Measurements from ENCODE around the gene UBE2H.
"Not testable (repeated sequence)": the region's sequence is repeated elsewhere in the genome, so short reads cannot be mapped to it uniquely, and the experiment has no call there.

The UBE2H gene

GRCh38 chr7:129960204-129960475, 7.4 kb upstream of the UBE2H start:
- not testable (repeated sequence) for H3K36me3 ChIP-seq (ENCODE audit: control insufficient read depth, insufficient read depth, low read length); H3K4me1 ChIP-seq (ENCODE audit: control insufficient read depth, insufficient read depth, low read length); H3K9ac ChIP-seq (ENCODE audit: low read length); H3K4me3 ChIP-seq (ENCODE audit: low read length); H3K27me3 ChIP-seq (ENCODE audit: control insufficient read depth, insufficient read depth, low read length); H3K27ac ChIP-seq (ENCODE audit: low read depth, low read length)

- H3K36me3 ChIP-seq (ENCODE audit: control insufficient read depth, insufficient read depth, low read length): no peaks in the 10 kb centered on the region
- no peak overlapping the region for H3K27ac ChIP-seq (ENCODE audit: low read depth, low read length)
- H3K4me3 ChIP-seq (ENCODE audit: low read length): no peak overlapping the region
- H3K9ac ChIP-seq (ENCODE audit: low read length): no peak overlapping the region
- H3K27me3 ChIP-seq (ENCODE audit: control insufficient read depth, insufficient read depth, low read length): no peaks in the 10 kb centered on the region
- no peaks in the 10 kb centered on the region for H3K4me1 ChIP-seq (ENCODE audit: control insufficient read depth, insufficient read depth, low read length)
Observed at GRCh38 chr7:129959471-129960203, 6.9 kb upstream of the UBE2H start.

GRCh38 chr7:129958643-129959470, 6.1 kb upstream of the UBE2H start:
- H3K4me3 ChIP-seq (ENCODE audit: low read length): no peak overlapping the region
- H3K4me1 ChIP-seq (ENCODE audit: control insufficient read depth, insufficient read depth, low read length): no peaks in the 10 kb centered on the region
- no peak overlapping the region for H3K27ac ChIP-seq (ENCODE audit: low read depth, low read length)
- H3K27me3 ChIP-seq (ENCODE audit: control insufficient read depth, insufficient read depth, low read length): no peaks in the 10 kb centered on the region
- no peak overlapping the region for H3K9ac ChIP-seq (ENCODE audit: low read length)
- no peaks in the 10 kb centered on the region for H3K36me3 ChIP-seq (ENCODE audit: control insufficient read depth, insufficient read depth, low read length)

GRCh38 chr7:129955993-129956543, 3.3 kb upstream of the UBE2H start:
- H3K4me3 ChIP-seq (ENCODE audit: low read length): no peak overlapping the region
- peaks cover 2% of the 10 kb centered on the region for H3K4me1 ChIP-seq (ENCODE audit: control insufficient read depth, insufficient read depth, low read length)
- H3K9ac ChIP-seq (ENCODE audit: low read length): no peak overlapping the region
- no peaks in the 10 kb centered on the region for H3K27me3 ChIP-seq (ENCODE audit: control insufficient read depth, insufficient read depth, low read length)
- H3K36me3 ChIP-seq (ENCODE audit: control insufficient read depth, insufficient read depth, low read length): no peaks in the 10 kb centered on the region
- H3K27ac ChIP-seq (ENCODE audit: low read depth, low read length): no peak overlapping the region

- Histone ChIP-seq H3K36me3 (ENCODE audit: control insufficient read depth, insufficient read depth, low read length) (no peaks in the 10 kb centered on the region), H3K27ac (ENCODE audit: low read depth, low read length) (peak overlapping the region; percentile 88), H3K27me3 (ENCODE audit: control insufficient read depth, insufficient read depth, low read length) (no peaks in the 10 kb centered on the region), H3K4me3 (ENCODE audit: low read length) (peak overlapping the region; percentile 99), H3K4me1 (ENCODE audit: control insufficient read depth, insufficient read depth, low read length) (peaks cover 18% of the 10 kb centered on the region), H3K9ac (ENCODE audit: low read length) (peak overlapping the region; percentile 98)
Observed at GRCh38 chr7:129952086-129952652, 591 bp downstream of the UBE2H start.

- Histone ChIP-seq H3K4me3 (ENCODE audit: low read length) (peak overlapping the region; percentile 99), H3K9ac (ENCODE audit: low read length) (peak overlapping the region; percentile 98), H3K27ac (ENCODE audit: low read depth, low read length) (peak overlapping the region; percentile 88), H3K36me3 (ENCODE audit: control insufficient read depth, insufficient read depth, low read length) (no peaks in the 10 kb centered on the region), H3K27me3 (ENCODE audit: control insufficient read depth, insufficient read depth, low read length) (no peaks in the 10 kb centered on the region), H3K4me1 (ENCODE audit: control insufficient read depth, insufficient read depth, low read length) (peaks cover 21% of the 10 kb centered on the region)
Observed at GRCh38 chr7:129951226-129952085, 1.3 kb downstream of the UBE2H start.

GRCh38 chr7:129950933-129951225, 1.9 kb downstream of the UBE2H start:
- Histone ChIP-seq H3K9ac (ENCODE audit: low read length) (no peak overlapping the region), H3K27me3 (ENCODE audit: control insufficient read depth, insufficient read depth, low read length) (no peaks in the 10 kb centered on the region), H3K4me3 (ENCODE audit: low read length) (peak overlapping the region; percentile 99), H3K4me1 (ENCODE audit: control insufficient read depth, insufficient read depth, low read length) (peaks cover 21% of the 10 kb centered on the region), H3K36me3 (ENCODE audit: control insufficient read depth, insufficient read depth, low read length) (no peaks in the 10 kb centered on the region), H3K27ac (ENCODE audit: low read depth, low read length) (peak overlapping the region; percentile 88)

GRCh38 chr7:129950191-129950932, 2.4 kb downstream of the UBE2H start:
- Histone ChIP-seq H3K4me1 (ENCODE audit: control insufficient read depth, insufficient read depth, low read length) (peaks cover 21% of the 10 kb centered on the region), H3K4me3 (ENCODE audit: low read length) (peak overlapping the region; percentile 99), H3K36me3 (ENCODE audit: control insufficient read depth, insufficient read depth, low read length) (no peaks in the 10 kb centered on the region), H3K27ac (ENCODE audit: low read depth, low read length) (peak overlapping the region; percentile 88), H3K9ac (ENCODE audit: low read length) (peak overlapping the region; percentile 35), H3K27me3 (ENCODE audit: control insufficient read depth, insufficient read depth, low read length) (no peaks in the 10 kb centered on the region)

GRCh38 chr7:129949292-129950133, 3.2 kb downstream of the UBE2H start:
- Histone ChIP-seq H3K27ac (ENCODE audit: low read depth, low read length) (peak overlapping the region; percentile 88), H3K4me3 (ENCODE audit: low read length) (peak overlapping the region; percentile 99), H3K9ac (ENCODE audit: low read length) (peak overlapping the region; percentile 19), H3K4me1 (ENCODE audit: control insufficient read depth, insufficient read depth, low read length) (peaks cover 21% of the 10 kb centered on the region), H3K27me3 (ENCODE audit: control insufficient read depth, insufficient read depth, low read length) (no peaks in the 10 kb centered on the region), H3K36me3 (ENCODE audit: control insufficient read depth, insufficient read depth, low read length) (no peaks in the 10 kb centered on the region)

GRCh38 chr7:129948877-129949291, 3.9 kb downstream of the UBE2H start:
- H3K27ac ChIP-seq (ENCODE audit: low read depth, low read length): peak overlapping the region; percentile 88
- no peaks in the 10 kb centered on the region for H3K27me3 ChIP-seq (ENCODE audit: control insufficient read depth, insufficient read depth, low read length)
- peak overlapping the region; percentile 99 for H3K4me3 ChIP-seq (ENCODE audit: low read length)
- peaks cover 21% of the 10 kb centered on the region for H3K4me1 ChIP-seq (ENCODE audit: control insufficient read depth, insufficient read depth, low read length)
- H3K9ac ChIP-seq (ENCODE audit: low read length): peak overlapping the region; percentile 19
- no peaks in the 10 kb centered on the region for H3K36me3 ChIP-seq (ENCODE audit: control insufficient read depth, insufficient read depth, low read length)

- H3K4me1 ChIP-seq (ENCODE audit: control insufficient read depth, insufficient read depth, low read length): peaks cover 21% of the 10 kb centered on the region
- no peaks in the 10 kb centered on the region for H3K27me3 ChIP-seq (ENCODE audit: control insufficient read depth, insufficient read depth, low read length)
- H3K4me3 ChIP-seq (ENCODE audit: low read length): peak overlapping the region; percentile 99
- no peaks in the 10 kb centered on the region for H3K36me3 ChIP-seq (ENCODE audit: control insufficient read depth, insufficient read depth, low read length)
- H3K27ac ChIP-seq (ENCODE audit: low read depth, low read length): peak overlapping the region; percentile 88
- no peak overlapping the region for H3K9ac ChIP-seq (ENCODE audit: low read length)
Observed at GRCh38 chr7:129948338-129948737, 4.4 kb downstream of the UBE2H start.

Measured in rectal smooth muscle tissue (tissue), 1 donor.